Peyer's patch (tissue), 4 donors: Measurements from ENCODE around the gene IQGAP2. TPM values are rescaled to one million over a fixed set of nuclear protein-coding genes. Genes with fewer than 3 reads are reported as not detected.
"Not testable (repeated sequence)": the region's sequence is repeated elsewhere in the genome, so short reads cannot be mapped to it uniquely, and the experiment has no call there.

Experiments used
- DNase-seq, 3 donors: peaks; one replicate each; pipeline ENCODE4 v3.0.0-alpha.2; 2017 to 2019
- H3K27ac ChIP-seq, 4 donors: fragments of 200-600 bp; sonication (generic); one replicate each; pipeline ENCODE4 v1.5.1; 2016 to 2019
- H3K27me3 ChIP-seq, 2 donors: fragments of 200-600 bp; sonication (generic); one replicate each; pipeline ENCODE4 v1.5.1; 2019
- H3K36me3 ChIP-seq, 3 donors: fragments of 200-600 bp; sonication (generic); one replicate each; pipeline ENCODE4 v1.5.1; 2016 to 2019
- H3K4me1 ChIP-seq, 4 donors: fragments of 200-600 bp; sonication (generic); one replicate each; pipeline ENCODE4 v1.5.1; 2016 to 2019
- H3K4me3 ChIP-seq, 4 donors: fragments of 200-600 bp; sonication (generic); 1 replicate in 3 of 4; 2 replicates in 1 of 4; pipeline ENCODE4 v1.5.1; 2016 to 2019; ENCODE audit warnings: mild to moderate bottlenecking in 1 of 4
- H3K9me3 ChIP-seq, 4 donors: fragments of 200-600 bp; sonication (generic); one replicate each; pipeline ENCODE4 v1.5.1; 2016 to 2019; ENCODE audit warnings: mild to moderate bottlenecking in 1 of 4
- CTCF ChIP-seq, 6 experiments: fragments of 450-650 bp in 4 of 6; fragments of 200-600 bp in 2 of 6; sonication (generic) in 1 of 6; IDR thresholded peaks; one replicate each; pipeline ENCODE4 v1.5.1; 2017 to 2019; ENCODE audit warnings: antibody characterized with exemption in 6 of 6, mild to moderate bottlenecking in 3 of 6, moderate library complexity in 1 of 6
- POLR2A ChIP-seq, 2 donors: fragments of 450-650 bp; IDR thresholded peaks; one replicate each; pipeline ENCODE4 v1.5.1; 2017; ENCODE audit warnings: antibody characterized with exemption in 2 of 2, mild to moderate bottlenecking in 2 of 2, moderate library complexity in 2 of 2
- total RNA-seq, 4 donors: library from RNA; depleted of rRNA; stranded (reverse); fragments of >200 nt; gene quantifications; one replicate each; pipeline ENCODE4 v1.1.0, GENCODE V29; 2016

Gene IQGAP2
- total RNA-seq, 4 donors from 2014 or later = 58.6 to 110 (median 84.7) TPM

- no peaks in the 10 kb centered on the region for H3K4me1 ChIP-seq
- DNase-seq = no peak
- TF ChIP-seq POLR2A (IDR thresholded peaks at IDR 0.05) (no peak), CTCF (IDR thresholded peaks at IDR 0.05) (no peak)
- no peaks in the 10 kb centered on the region for H3K9me3 ChIP-seq
- no peak overlapping the region for H3K4me3 ChIP-seq
- H3K36me3 ChIP-seq = no peaks in the 10 kb centered on the region
- H3K27ac ChIP-seq = no peak overlapping the region
- no peaks in the 10 kb centered on the region for H3K27me3 ChIP-seq
Observed at GRCh38 chr5:76365561-76365960, 37.5 kb upstream of the IQGAP2 start.

- Histone ChIP-seq H3K27me3 (no peaks in the 10 kb centered on the region), H3K9me3 (no peaks in the 10 kb centered on the region), H3K4me1 (no peaks in the 10 kb centered on the region), H3K27ac (no peak overlapping the region), H3K4me3 (no peak overlapping the region), H3K36me3 (no peaks in the 10 kb centered on the region)
- no peak for TF ChIP-seq POLR2A (IDR thresholded peaks at IDR 0.05)
- TF ChIP-seq CTCF (IDR thresholded peaks at IDR 0.05) = no peak
- no peak for DNase-seq
Observed at GRCh38 chr5:76366596-76366995, 36.5 kb upstream of the IQGAP2 start.

- TF ChIP-seq POLR2A (IDR thresholded peaks at IDR 0.05) = no peak
- TF ChIP-seq CTCF (IDR thresholded peaks at IDR 0.05) = no peak
- H3K27me3 ChIP-seq = no peaks in the 10 kb centered on the region
Observed at GRCh38 chr5:76367623-76368371, 35.3 kb upstream of the IQGAP2 start.

GRCh38 chr5:76368941-76369340 lies 34.1 kb upstream of the IQGAP2 start:
- no peak for TF ChIP-seq POLR2A (IDR thresholded peaks at IDR 0.05)
- TF ChIP-seq CTCF (IDR thresholded peaks at IDR 0.05) = no peak
- no peaks in the 10 kb centered on the region for H3K9me3 ChIP-seq

More at GRCh38 chr5:76367623-76368371, 35.3 kb upstream of the IQGAP2 start:
- Histone ChIP-seq H3K4me1 (no peaks in the 10 kb centered on the region), H3K4me3 (no peak overlapping the region), H3K36me3 (no peaks in the 10 kb centered on the region), H3K27ac (no peak overlapping the region), H3K9me3 (no peaks in the 10 kb centered on the region)
- no peak for DNase-seq

GRCh38 chr5:76369668-76370067 lies 33.4 kb upstream of the IQGAP2 start:
- not testable (repeated sequence) for H3K4me3 ChIP-seq, H3K36me3 ChIP-seq, H3K27ac ChIP-seq, DNase-seq, H3K27me3 ChIP-seq, H3K4me1 ChIP-seq, H3K9me3 ChIP-seq

More at GRCh38 chr5:76368941-76369340, 34.1 kb upstream of the IQGAP2 start:
- Histone ChIP-seq H3K27ac (no peak overlapping the region), H3K27me3 (no peaks in the 10 kb centered on the region), H3K4me3 (no peak overlapping the region), H3K4me1 (no peaks in the 10 kb centered on the region), H3K36me3 (no peaks in the 10 kb centered on the region)
- no peak for DNase-seq

- no peaks in the 10 kb centered on the region for H3K4me1 ChIP-seq
- TF ChIP-seq POLR2A (IDR thresholded peaks at IDR 0.05) = no peak
- TF ChIP-seq CTCF (IDR thresholded peaks at IDR 0.05) = no peak
- no peaks in the 10 kb centered on the region for H3K36me3 ChIP-seq
- DNase-seq = no peak
- no peaks in the 10 kb centered on the region for H3K27me3 ChIP-seq
- H3K27ac ChIP-seq = no peak overlapping the region
- no peak overlapping the region for H3K4me3 ChIP-seq
- H3K9me3 ChIP-seq = no peaks in the 10 kb centered on the region
Observed at GRCh38 chr5:76371960-76372322, 31.1 kb upstream of the IQGAP2 start.
